ENCODE data around the gene RBP5.
A peak's percentile ranks its signal among the peaks of the same experiment; 100 is the strongest.

The RBP5 gene

DNA sequence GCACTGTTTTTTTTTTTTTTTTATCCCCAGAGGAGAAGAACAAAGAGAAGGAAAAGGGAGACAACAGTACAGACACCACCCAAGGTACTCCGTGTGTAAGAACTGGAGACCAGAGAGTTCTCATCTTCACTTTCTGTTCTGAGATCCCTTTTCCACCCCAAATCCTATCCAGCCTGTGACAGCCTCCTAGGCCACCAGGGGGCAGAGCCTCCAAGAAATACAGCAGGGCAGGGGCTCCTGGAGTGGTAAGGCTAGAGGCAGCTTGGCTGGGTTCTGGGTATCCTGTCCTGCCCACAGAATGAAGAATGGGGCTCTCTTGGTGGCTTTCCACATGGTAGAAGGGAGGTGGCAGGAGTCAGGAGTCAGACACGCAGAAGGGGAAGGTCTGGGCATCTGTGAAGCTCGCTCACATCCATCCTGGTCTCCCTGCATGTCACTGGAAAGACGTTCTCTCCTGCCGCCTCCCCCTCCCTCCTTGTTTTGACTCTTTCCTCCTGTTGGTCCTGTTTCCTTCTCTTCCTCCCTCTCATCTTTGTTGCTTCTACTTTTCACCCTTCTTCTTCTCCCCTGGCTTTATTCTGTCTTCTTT, 13.5 kb upstream of the RBP5 start:
- DNase-seq (ENCODE audit: low read depth) = no peak
- H3K4me3 ChIP-seq (ENCODE audit: low read depth, low read length) = no peak overlapping the region
- TF ChIP-seq, protein P1, sequence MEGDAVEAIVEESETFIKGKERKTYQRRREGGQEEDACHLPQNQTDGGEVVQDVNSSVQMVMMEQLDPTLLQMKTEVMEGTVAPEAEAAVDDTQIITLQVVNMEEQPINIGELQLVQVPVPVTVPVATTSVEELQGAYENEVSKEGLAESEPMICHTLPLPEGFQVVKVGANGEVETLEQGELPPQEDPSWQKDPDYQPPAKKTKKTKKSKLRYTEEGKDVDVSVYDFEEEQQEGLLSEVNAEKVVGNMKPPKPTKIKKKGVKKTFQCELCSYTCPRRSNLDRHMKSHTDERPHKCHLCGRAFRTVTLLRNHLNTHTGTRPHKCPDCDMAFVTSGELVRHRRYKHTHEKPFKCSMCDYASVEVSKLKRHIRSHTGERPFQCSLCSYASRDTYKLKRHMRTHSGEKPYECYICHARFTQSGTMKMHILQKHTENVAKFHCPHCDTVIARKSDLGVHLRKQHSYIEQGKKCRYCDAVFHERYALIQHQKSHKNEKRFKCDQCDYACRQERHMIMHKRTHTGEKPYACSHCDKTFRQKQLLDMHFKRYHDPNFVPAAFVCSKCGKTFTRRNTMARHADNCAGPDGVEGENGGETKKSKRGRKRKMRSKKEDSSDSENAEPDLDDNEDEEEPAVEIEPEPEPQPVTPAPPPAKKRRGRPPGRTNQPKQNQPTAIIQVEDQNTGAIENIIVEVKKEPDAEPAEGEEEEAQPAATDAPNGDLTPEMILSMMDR (IDR thresholded peaks at IDR 0.05; ENCODE audit: low read depth, low read length, missing control alignments) = peak; percentile 72

DNA sequence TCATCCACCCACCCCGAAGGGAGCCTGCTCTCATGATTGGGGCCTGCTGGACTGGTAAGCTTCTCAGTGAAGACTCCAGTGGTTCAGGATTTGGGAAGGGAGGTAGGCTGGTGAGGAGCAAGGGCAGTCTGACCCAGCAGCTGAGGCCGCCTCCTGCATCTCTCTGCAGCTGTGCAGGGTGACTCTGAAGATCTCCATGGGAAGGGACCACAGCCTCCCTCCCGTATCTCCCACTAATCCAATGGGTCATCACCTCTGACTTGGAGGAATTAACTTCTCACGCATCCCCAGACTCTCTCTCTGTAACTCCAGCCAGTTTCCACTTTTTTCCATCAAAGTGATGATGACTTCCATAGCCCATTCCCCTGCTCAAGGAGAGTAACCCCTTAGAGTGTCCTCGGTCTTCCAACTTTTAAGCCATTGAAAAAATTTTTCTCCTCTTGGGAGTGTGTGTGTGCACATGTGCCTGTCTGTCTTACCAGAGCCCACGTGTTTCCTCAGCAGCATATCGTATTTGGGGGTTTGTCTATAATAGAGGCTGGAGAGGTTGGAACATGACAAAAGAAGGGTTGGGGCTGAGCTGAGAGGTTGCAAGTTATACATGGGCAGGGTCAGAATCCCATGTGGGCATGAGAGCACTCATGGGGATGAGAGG, 12.8 kb upstream of the RBP5 start:
- TF ChIP-seq, protein P1 (IDR thresholded peaks at IDR 0.05; ENCODE audit: low read depth, low read length, missing control alignments) = no peak
- no peak overlapping the region for H3K4me3 ChIP-seq (ENCODE audit: low read depth, low read length)
- DNase-seq (ENCODE audit: low read depth) = no peak

DNA sequence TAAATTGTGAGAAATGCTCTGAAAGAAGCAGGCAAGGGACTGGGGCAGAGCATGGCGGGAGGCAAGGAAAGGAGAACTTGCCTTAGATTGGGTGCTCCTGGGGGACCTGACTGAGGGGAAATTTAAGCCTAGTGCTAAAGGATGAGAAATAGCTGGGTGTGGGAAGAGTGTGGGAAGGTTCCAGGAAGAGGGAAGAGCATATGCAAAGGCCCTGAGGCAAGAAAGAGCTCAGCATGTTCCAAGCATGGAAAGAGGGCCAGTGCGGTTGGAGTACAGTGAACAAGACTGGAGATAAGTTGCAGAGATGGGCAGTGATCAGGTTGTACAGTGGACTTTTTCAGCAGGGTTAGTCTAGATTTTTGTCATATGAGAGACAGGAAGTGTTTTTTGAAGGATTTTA, 10.5 kb upstream of the RBP5 start:
- H3K4me3 ChIP-seq (ENCODE audit: low read depth, low read length) = no peak overlapping the region
- TF ChIP-seq, protein P1 (IDR thresholded peaks at IDR 0.05; ENCODE audit: low read depth, low read length, missing control alignments) = no peak
- DNase-seq (ENCODE audit: low read depth) = no peak

DNA sequence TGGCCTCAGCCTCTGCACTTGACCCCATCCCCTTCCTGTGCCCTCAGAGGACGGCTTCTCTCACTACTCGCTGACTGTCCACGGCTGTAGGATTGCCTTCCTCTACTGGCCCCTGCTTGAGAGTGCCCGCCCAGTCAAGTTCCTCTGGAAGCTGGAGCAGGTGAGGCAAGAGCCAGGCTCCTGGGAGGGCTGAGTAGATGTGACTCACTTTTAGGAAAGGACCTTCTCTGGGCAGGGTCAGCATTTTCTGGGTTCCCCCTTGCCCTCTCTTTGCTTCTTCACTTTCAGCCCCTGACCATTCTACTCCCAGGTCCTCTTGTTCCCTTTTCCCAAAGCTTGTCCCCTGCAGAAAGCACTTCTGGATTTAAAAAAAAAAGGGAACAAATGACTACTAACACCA, 9.2 kb upstream of the RBP5 start:
- DNase-seq (ENCODE audit: low read depth) = no peak
- TF ChIP-seq, protein P1 (IDR thresholded peaks at IDR 0.05; ENCODE audit: low read depth, low read length, missing control alignments) = no peak
- no peak overlapping the region for H3K4me3 ChIP-seq (ENCODE audit: low read depth, low read length)

DNA sequence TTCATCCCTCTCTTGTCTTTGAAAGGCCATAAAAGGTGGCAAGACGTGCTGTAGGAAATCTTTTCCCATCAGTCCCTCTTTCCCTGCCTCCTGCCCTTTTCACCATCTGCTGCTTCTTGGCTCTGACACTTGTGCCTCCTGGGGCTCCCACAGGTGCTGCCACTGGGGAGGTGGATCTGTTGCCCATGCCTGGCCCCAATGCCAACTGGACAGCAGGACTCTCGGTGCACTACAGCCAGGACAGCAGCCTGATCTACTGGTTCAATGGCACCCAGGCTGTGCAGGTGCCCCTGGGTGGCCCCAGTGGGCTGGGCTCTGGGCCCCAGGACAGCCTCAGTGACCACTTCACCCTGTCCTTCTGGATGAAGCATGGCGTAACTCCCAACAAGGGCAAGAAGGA, 8.0 kb upstream of the RBP5 start:
- TF ChIP-seq, protein P1 (IDR thresholded peaks at IDR 0.05; ENCODE audit: low read depth, low read length, missing control alignments) = no peak
- no peak for DNase-seq (ENCODE audit: low read depth)
- H3K4me3 ChIP-seq (ENCODE audit: low read depth, low read length) = no peak overlapping the region

DNA sequence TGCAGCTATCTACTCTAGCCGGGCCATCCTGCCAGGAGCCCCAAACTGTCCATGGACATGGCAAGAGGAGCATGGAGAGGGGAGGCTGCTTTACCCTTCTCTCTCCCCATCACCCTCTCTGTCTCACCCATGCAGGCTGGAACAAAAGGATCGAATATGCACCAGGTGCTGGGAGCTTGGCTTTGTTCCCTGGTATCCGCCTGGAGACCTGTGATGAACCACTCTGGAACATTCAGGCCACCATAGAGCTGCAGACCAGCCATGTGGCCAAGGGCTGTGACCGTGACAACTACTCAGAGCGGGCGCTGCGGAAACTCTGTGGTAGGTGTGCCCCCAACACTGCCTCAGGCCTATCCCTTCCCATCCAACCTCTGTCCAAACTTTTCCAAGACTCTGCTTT, 7.4 kb upstream of the RBP5 start:
- H3K4me3 ChIP-seq (ENCODE audit: low read depth, low read length) = no peak overlapping the region
- no peak for DNase-seq (ENCODE audit: low read depth)
- TF ChIP-seq, protein P1 (IDR thresholded peaks at IDR 0.05; ENCODE audit: low read depth, low read length, missing control alignments) = no peak
